ENCODE results near the gene FYCO1.

GRCh38 chr3:45922039-45922326 lies 73.6 kb downstream of the FYCO1 start:
- no peak for TF ChIP-seq CTCF (IDR thresholded peaks at IDR 0.05)
- no peak for TF ChIP-seq POLR2AphosphoS5 (IDR thresholded peaks at IDR 0.05)
- no peak for TF ChIP-seq POLR2A (IDR thresholded peaks at IDR 0.05)
- no peak for TF ChIP-seq EP300 (IDR thresholded peaks at IDR 0.05)
